GM18909 (cell line): ENCODE measurements around the gene DSC3.
"Not testable (repeated sequence)": the region's sequence is repeated elsewhere in the genome, so short reads cannot be mapped to it uniquely, and the experiment has no call there.

Source experiments
- ATAC-seq: cut with Tn5 transposase; IDR thresholded peaks from one replicate; pipeline ENCODE4 v1.9.1; 2021; ENCODE audit warnings: mild to moderate bottlenecking; ENCODE audit not compliant: unreplicated experiment, poor library complexity

DSC3 gene

GRCh38 chr18:31042084-31042405 lies 497 bp downstream of the DSC3 start:
- ATAC-seq = no peak

DNA sequence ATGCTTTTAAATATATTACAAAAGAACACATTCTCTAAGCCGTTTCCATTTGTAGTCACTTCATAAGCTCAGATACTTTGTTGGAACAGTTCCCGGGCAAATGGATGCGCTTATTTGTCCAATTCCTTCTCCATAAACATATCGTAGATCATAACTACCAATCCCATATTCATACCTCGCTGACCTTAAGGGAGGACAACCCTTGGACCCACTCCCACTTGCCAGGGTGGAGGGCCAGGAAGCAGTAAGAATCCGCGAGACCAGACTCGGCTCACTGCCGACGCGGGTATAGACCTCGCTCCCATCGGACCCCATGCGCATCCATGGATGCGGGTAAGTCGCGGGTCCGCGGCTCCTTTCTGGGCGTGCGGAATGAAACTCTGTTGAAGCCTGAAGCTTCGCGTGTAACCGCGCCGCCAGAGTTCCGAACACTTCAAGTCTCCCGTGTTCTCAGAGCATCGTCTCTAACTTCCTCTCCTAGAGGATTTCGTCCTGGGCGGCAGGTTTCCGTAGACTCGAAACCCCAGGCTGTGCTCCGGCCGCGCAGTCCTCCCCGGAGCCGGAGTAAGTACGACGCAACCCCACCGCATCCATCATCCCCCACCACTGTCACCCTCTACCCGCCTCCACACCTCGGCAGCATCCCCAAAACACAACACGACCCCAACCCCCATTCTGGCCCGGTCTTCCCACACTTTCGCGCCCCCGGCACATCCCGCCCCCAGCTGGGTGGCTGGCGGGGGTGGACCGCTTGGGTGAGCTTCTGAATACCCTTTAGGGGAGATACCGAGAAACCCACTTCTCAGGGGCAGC lies 1.1 kb downstream of the DSC3 start:
- ATAC-seq = no peak

DNA sequence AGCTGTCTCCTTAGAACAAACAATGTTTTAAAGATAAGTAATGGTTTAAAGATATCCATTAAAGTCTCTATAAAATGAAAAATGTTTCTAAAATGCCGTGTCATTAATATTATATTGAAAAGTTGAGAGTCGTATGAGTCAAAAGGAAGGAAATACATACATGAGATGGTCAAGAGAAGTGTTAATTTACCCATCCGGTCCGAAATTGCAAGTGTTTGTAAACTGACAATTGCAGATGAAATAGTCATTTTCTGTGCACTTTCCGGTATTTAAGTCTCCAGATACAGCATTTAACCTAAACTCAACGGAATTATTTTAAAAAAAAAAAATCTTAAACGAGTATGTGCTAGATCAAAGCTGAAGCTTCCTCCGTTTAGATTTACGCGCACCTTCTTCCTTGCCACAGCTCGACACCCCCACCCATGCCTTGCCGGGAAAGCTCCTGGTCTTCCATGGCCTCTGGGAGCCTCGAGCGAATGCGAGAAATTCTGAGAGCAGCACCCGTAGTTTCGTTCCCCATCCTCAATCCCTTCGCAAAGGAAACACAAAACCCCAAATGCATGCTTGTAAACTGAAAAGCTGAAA lies 1.8 kb downstream of the DSC3 start:
- ATAC-seq = no peak

DNA sequence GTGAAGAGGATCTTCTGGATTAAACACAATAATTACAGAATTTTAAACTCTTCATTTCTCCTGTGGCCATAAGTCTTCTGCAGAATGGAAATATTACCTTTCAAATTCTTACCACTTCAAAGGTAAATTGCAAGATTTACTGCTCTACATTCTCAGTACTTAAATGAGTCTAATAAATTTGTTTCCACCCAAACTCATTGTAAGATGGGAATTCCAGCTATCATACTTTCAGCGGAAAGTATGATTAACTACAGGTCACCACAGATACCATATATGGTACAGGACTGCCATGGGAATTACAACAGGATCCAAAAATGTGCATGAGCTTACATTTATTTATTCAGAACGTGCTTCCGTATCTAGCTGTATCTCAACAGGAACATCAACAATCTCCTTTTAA lies 3.1 kb downstream of the DSC3 start:
- ATAC-seq = no peak

GRCh38 chr18:31037686-31038085 lies 4.9 kb downstream of the DSC3 start:
- ATAC-seq = not testable (repeated sequence)

DNA sequence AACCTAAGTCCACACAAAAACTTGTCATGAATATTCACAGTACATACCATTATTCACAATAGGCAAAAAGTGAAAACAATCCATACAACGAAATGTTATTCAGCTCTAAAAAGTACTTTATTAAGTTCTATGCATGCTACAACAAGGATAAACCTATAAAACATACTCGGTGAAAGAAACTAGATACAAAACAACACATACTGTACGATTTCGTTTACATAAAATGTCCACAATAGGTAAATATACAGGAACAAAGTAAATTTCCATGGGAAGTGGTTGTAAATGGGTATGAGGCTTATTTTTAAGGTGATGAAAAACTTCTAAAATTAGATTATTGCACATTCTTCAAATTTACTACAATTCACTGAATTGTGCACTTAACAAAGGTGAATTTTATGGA lies 8.0 kb downstream of the DSC3 start:
- no peak for ATAC-seq

DNA sequence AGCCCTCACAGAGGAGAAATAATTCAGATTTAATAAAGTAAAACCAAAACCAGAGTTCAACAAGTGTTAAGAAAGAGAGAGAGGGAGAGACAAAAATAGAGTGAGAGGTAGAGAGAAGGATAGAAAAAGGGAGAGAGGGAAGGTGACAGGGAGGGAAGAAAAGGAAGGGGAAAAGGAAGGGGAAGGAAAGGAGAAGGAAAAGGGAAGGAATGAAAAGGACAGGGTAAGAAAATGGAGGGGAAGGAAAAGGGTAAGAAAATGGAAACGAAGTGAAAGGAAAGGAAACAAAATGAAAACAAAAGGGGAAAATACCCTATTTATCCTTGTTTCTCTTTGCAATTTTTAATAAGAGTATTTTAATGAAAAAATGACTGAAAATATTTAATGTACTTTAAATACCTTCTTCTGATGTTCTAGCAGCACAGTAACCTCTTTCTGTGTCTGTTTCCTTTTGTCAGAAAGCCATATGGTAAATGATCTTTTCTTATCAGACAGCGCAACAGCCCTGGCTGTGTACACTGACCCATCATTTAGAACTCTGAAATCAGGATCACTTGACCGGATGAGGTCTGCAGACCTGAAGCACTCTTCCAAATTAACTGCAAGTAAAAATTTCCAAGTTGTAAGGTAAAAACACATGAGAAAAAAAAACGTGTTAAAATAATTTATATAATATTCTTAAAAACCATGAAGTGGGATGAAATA lies 11.8 kb downstream of the DSC3 start:
- ATAC-seq = no peak

- ATAC-seq = no peak
Measured at GRCh38 chr18:31015715-31016434, 26.7 kb downstream of the DSC3 start.

DNA sequence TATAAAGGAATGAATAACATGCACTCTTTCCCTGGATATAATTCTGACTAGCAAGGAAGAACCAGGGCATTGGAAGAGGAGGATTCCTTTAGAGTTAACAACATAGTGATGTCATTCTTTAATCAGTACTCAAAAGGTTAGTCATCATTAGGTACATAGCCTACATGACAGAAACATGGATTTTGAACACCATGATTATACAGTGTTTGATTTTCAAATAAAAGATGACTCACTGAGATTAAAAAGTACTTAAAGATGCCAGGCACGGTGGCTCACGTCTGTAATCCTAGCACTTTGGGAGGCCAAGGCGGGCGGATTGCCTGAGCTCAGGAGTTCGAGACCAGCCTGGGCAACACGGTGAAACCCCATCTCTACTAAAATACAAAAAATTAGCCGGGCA lies 31.1 kb downstream of the DSC3 start:
- ATAC-seq = not testable (repeated sequence)

- ATAC-seq = no peak
Measured at GRCh38 chr18:31010601-31011000, 31.9 kb downstream of the DSC3 start.

DNA sequence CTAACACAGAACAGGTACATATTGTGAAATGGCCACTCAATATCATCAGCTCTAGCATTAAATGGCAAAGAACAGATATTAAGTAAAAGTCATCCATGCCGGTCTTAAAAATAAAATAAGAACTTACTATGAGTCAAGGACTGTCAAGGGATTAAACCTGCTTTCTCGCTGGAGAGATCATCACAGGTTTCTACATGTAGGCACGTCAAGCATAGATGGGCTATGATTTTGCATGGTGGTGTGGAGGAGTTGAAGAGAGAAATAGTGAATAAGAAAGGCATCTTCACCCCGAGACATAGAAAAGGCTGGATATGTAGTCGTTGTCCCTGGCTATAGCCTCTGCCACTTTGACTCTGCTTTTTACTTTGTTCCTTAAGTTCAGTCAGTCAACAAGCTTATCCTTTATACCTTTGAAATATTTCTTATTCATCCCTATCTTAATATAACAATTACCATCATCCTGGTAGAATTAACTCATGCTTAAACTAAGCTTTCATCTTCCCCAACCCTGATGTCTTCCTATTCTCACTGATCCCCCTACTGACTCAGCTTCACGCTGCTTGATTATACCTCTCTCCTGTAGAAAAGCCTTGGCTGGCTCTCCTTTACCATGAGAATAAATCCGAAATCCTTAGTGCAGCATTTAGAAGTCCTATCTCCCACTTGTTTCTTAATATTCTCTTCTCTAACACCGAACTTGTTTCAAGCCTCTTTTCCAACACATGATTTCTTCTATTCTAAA lies 42.5 kb downstream of the DSC3 start:
- no peak for ATAC-seq

DNA sequence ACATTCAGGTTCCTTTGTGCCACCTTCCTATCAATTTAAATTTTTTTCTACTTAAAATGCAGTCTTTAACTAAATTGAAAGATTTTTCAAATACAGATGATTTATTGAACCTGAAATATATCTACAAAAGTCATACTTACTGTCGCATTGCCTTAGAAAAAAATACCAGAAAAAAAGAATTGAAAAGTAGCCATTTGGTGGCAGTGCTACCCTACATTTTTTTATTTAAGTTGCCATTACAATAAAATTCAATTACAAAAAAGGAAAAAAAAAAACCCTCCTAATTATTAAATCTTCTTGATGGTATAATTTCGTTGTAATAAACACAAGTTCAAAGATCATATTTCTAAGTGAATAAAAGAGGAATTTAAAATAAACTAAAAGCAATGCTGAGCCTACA lies 43.4 kb downstream of the DSC3 start:
- no peak for ATAC-seq

- ATAC-seq = no peak
Measured at GRCh38 chr18:30997223-30997622, 45.3 kb downstream of the DSC3 start.

GRCh38 chr18:30992231-30992630 lies 50.3 kb downstream of the DSC3 start:
- ATAC-seq = no peak

DNA sequence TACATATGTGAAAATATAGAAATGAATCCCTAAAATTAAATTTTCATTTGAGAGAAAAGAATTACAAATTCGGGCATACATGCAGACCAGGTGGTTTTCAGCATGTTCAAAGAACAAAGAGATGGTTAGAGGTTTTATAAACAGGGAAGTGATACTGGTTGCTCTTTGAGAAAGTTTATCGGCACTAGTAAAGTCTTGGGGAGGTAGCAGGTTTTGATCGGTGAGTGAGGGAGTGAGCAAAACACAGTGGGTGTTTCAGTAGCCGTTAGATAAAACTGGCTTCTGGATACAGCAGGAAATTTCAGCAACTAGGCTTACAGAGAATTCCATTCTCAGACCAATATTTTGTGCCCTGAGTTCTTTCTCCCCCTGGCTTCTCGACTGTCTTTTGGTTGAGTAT lies 51.1 kb downstream of the DSC3 start:
- no peak for ATAC-seq

DNA sequence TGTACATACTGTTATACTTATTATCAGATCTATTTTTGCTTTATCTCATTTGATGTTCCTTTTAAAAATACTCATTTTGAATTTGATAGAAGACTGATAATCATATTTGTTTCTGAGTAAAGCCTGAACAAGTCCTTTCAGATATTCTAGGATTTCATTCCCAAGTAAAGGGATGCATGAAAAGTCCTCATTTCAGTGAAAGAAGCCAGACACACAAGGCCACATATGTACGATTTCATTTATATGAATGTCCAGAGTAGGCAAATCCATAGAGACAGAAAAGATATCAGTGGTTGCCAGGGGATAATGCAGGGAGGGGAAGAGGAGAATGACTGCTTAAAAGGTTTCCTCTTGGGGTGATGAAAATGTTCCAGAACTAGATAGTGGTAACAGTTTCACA lies 53.4 kb downstream of the DSC3 start:
- no peak for ATAC-seq

DNA sequence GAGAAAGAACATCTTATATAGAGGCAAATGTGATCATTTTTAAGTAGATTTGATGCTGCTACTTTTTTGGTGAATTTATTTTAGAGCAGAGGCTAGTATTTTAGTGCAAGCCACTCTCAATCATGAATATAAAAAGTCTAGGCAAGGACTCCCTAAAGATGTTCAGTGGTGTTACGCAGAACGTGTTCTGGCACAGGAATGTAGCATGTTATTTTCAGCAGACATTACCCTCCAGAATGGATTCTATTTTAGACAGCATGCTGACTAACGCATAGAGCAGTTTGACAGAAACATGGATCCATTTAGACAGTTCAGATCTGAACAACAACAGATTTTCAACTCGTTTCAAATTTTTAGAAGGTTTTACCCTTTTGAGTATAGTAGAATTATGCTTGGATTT lies 54.1 kb downstream of the DSC3 start:
- no peak for ATAC-seq

GRCh38 chr18:30987467-30988241 lies 54.9 kb downstream of the DSC3 start:
- no peak for ATAC-seq

GRCh38 chr18:30985753-30986152 lies 56.8 kb downstream of the DSC3 start:
- ATAC-seq = no peak
